ENCODE data around the gene SOBP. TPM values are rescaled to one million over a fixed set of nuclear protein-coding genes. Genes with fewer than 3 reads are reported as not detected.

SOBP gene
- total RNA-seq, 1 experiment from 2014 or later: 10.1 TPM

DNA sequence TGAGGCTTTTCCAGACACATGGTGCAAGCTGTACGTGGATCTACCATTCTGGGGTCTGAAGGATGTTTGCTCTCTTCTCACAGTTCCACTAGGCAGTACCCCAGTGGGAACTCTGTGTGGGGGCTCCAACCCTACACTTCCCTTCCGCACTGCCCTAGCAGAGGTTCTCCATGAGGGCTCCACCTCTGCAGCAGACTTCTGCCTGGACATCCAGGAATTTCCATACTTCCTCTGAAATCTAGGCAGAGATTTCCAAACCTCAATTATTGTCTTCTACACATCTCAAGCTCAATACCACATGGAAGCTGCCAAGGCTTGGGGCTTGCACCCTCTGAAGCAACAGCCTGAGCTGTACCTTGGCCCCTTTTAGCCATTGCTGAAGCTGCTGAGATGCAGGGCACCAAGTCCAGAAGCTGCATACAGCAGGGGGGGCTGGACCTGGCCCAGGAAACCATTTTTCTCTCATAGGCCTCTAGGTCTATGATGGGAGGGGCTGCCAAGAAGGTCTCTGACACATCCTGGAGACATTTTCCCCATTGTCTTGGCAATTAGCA is 42.2 kb upstream of the SOBP start:
- CTCF ChIA-PET: no interaction called here
- H3K4me1 Mint-ChIP-seq: peaks cover 10% of the 10 kb centered on the region; the same call in 1 of the 2 replicates

DNA sequence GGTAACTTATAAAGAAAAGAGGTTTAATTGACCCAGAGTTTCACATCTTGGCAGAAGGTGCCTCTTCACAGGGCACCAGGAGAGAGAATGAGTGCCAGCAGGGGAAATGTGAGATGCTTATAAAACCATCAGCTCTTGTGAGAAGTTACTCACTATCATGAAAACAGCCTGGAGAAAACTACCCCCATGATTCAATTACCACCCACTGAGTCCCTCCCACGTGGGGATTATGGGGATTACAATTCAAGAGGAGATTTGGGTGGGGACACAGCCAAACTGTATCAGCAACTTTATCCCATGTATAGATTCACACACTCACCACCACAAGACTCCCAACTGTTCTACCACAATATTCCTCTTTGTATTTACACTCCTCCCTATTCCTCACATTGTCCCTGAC is 41.1 kb upstream of the SOBP start:
- no peak for DNase-seq (ENCODE audit: low spot score)
- peaks cover 10% of the 10 kb centered on the region; the same call in 1 of the 2 replicates for H3K4me1 Mint-ChIP-seq
- no peaks in the 10 kb centered on the region for H3K27me3 Mint-ChIP-seq (ENCODE audit: low read depth)
- no peak overlapping the region for H3K4me3 Mint-ChIP-seq
- CTCF ChIA-PET: no interaction called here
- no peak for ATAC-seq
- H3K27ac Mint-ChIP-seq: no peak overlapping the region
- H3K36me3 Mint-ChIP-seq: peaks cover 69% of the 10 kb centered on the region
- POLR2A ChIA-PET: no interaction called here
- peaks cover 49% of the 10 kb centered on the region for H3K9me3 Mint-ChIP-seq
- TF ChIP-seq KAT7 (CRISPR knock-in tag; IDR thresholded peaks at IDR 0.05; ENCODE audit: borderline replicate concordance) (no peak), MYBL2 (CRISPR knock-in tag; IDR thresholded peaks at IDR 0.05) (no peak), ZNF219 (CRISPR knock-in tag; IDR thresholded peaks at IDR 0.05; ENCODE audit: borderline replicate concordance) (no peak), FOXP1 (CRISPR knock-in tag; IDR thresholded peaks at IDR 0.05; ENCODE audit: borderline replicate concordance) (no peak), TEAD1 (CRISPR knock-in tag; IDR thresholded peaks at IDR 0.05) (no peak)
- TF ChIP-seq, protein P1, sequence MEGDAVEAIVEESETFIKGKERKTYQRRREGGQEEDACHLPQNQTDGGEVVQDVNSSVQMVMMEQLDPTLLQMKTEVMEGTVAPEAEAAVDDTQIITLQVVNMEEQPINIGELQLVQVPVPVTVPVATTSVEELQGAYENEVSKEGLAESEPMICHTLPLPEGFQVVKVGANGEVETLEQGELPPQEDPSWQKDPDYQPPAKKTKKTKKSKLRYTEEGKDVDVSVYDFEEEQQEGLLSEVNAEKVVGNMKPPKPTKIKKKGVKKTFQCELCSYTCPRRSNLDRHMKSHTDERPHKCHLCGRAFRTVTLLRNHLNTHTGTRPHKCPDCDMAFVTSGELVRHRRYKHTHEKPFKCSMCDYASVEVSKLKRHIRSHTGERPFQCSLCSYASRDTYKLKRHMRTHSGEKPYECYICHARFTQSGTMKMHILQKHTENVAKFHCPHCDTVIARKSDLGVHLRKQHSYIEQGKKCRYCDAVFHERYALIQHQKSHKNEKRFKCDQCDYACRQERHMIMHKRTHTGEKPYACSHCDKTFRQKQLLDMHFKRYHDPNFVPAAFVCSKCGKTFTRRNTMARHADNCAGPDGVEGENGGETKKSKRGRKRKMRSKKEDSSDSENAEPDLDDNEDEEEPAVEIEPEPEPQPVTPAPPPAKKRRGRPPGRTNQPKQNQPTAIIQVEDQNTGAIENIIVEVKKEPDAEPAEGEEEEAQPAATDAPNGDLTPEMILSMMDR (IDR thresholded peaks at IDR 0.05): no peak
- TF ChIP-seq, protein P2, sequence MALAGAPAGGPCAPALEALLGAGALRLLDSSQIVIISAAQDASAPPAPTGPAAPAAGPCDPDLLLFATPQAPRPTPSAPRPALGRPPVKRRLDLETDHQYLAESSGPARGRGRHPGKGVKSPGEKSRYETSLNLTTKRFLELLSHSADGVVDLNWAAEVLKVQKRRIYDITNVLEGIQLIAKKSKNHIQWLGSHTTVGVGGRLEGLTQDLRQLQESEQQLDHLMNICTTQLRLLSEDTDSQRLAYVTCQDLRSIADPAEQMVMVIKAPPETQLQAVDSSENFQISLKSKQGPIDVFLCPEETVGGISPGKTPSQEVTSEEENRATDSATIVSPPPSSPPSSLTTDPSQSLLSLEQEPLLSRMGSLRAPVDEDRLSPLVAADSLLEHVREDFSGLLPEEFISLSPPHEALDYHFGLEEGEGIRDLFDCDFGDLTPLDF (CRISPR knock-in tag; IDR thresholded peaks at IDR 0.05): no peak
- TF ChIP-seq, protein P3, sequence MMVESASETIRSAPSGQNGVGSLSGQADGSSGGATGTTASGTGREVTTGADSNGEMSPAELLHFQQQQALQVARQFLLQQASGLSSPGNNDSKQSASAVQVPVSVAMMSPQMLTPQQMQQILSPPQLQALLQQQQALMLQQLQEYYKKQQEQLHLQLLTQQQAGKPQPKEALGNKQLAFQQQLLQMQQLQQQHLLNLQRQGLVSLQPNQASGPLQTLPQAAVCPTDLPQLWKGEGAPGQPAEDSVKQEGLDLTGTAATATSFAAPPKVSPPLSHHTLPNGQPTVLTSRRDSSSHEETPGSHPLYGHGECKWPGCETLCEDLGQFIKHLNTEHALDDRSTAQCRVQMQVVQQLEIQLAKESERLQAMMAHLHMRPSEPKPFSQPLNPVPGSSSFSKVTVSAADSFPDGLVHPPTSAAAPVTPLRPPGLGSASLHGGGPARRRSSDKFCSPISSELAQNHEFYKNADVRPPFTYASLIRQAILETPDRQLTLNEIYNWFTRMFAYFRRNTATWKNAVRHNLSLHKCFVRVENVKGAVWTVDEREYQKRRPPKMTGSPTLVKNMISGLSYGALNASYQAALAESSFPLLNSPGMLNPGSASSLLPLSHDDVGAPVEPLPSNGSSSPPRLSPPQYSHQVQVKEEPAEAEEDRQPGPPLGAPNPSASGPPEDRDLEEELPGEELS (CRISPR knock-in tag; IDR thresholded peaks at IDR 0.05): no peak

More for the DNA sequence above, 42.2 kb upstream of the SOBP start:
- no peak overlapping the region for H3K4me3 Mint-ChIP-seq
- POLR2A ChIA-PET: interaction anchor here (0.5 kb wide), 1 partner anchor 245 kb away, joined by 3 read pairs; no protein-coding TSS in a partner anchor
- H3K9me3 Mint-ChIP-seq: peaks cover 49% of the 10 kb centered on the region
- H3K27ac Mint-ChIP-seq: no peak overlapping the region
- ATAC-seq: no peak
- DNase-seq (ENCODE audit: low spot score): no peak
- H3K36me3 Mint-ChIP-seq: peaks cover 66% of the 10 kb centered on the region
- TF ChIP-seq PRRX2 (CRISPR knock-in tag; IDR thresholded peaks at IDR 0.05): no peak
- TF ChIP-seq GABPB1 (CRISPR knock-in tag; IDR thresholded peaks at IDR 0.05): no peak
- no peak for TF ChIP-seq MYBL2 (CRISPR knock-in tag; IDR thresholded peaks at IDR 0.05)
- no peak for TF ChIP-seq FOXP1 (CRISPR knock-in tag; IDR thresholded peaks at IDR 0.05; ENCODE audit: borderline replicate concordance)
- no peak for TF ChIP-seq OVOL2 (CRISPR knock-in tag; IDR thresholded peaks at IDR 0.05; ENCODE audit: borderline replicate concordance)
- no peak for TF ChIP-seq IRF2 (CRISPR knock-in tag; IDR thresholded peaks at IDR 0.05; ENCODE audit: borderline replicate concordance, low read depth)
- TF ChIP-seq AR (CRISPR knock-in tag; IDR thresholded peaks at IDR 0.05): no peak
- TF ChIP-seq, protein P4, sequence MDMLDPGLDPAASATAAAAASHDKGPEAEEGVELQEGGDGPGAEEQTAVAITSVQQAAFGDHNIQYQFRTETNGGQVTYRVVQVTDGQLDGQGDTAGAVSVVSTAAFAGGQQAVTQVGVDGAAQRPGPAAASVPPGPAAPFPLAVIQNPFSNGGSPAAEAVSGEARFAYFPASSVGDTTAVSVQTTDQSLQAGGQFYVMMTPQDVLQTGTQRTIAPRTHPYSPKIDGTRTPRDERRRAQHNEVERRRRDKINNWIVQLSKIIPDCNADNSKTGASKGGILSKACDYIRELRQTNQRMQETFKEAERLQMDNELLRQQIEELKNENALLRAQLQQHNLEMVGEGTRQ (CRISPR knock-in tag; IDR thresholded peaks at IDR 0.05): no peak
- no peak for TF ChIP-seq ZNF263 (CRISPR knock-in tag; IDR thresholded peaks at IDR 0.05; ENCODE audit: low read depth)
- TF ChIP-seq RORB (CRISPR knock-in tag; IDR thresholded peaks at IDR 0.05): no peak
- TF ChIP-seq SMAD4 (CRISPR knock-in tag; IDR thresholded peaks at IDR 0.05): no peak
- no peak for TF ChIP-seq ZNF219 (CRISPR knock-in tag; IDR thresholded peaks at IDR 0.05; ENCODE audit: borderline replicate concordance)
- TF ChIP-seq HMGA2 (CRISPR knock-in tag; IDR thresholded peaks at IDR 0.05): no peak
- TF ChIP-seq ZSCAN18 (CRISPR knock-in tag; IDR thresholded peaks at IDR 0.05): no peak
- no peak for TF ChIP-seq EMX1 (CRISPR knock-in tag; IDR thresholded peaks at IDR 0.05)
- TF ChIP-seq SP1 (CRISPR knock-in tag; conservative IDR thresholded peaks at IDR 0.05): no peak
- no peak for TF ChIP-seq ZNF671 (CRISPR knock-in tag; IDR thresholded peaks at IDR 0.05)
- no peak for TF ChIP-seq TP53 (CRISPR knock-in tag; IDR thresholded peaks at IDR 0.05)
- no peak for TF ChIP-seq GRHL2 (CRISPR knock-in tag; IDR thresholded peaks at IDR 0.05; ENCODE audit: insufficient replicate concordance, severe bottlenecking)
- TF ChIP-seq, protein P5, sequence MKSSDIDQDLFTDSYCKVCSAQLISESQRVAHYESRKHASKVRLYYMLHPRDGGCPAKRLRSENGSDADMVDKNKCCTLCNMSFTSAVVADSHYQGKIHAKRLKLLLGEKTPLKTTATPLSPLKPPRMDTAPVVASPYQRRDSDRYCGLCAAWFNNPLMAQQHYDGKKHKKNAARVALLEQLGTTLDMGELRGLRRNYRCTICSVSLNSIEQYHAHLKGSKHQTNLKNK (CRISPR knock-in tag; IDR thresholded peaks at IDR 0.05): no peak
- no peaks in the 10 kb centered on the region for H3K27me3 Mint-ChIP-seq (ENCODE audit: low read depth)

Measured in WTC11 (cell line).